HG03060 (cell line): Measurements from ENCODE around the gene MYLK.
"Not testable (repeated sequence)": the region's sequence is repeated elsewhere in the genome, so short reads cannot be mapped to it uniquely, and the experiment has no call there.

ENCODE experiments used
- ATAC-seq: cut with Tn5 transposase; IDR thresholded peaks from one replicate; pipeline ENCODE4 v1.9.1; 2021; ENCODE audit warnings: low read depth, moderate number of reproducible peaks; ENCODE audit not compliant: unreplicated experiment

The MYLK gene

GRCh38 chr3:123755501-123755900, 128.6 kb downstream of the MYLK start:
- no peak for ATAC-seq

DNA sequence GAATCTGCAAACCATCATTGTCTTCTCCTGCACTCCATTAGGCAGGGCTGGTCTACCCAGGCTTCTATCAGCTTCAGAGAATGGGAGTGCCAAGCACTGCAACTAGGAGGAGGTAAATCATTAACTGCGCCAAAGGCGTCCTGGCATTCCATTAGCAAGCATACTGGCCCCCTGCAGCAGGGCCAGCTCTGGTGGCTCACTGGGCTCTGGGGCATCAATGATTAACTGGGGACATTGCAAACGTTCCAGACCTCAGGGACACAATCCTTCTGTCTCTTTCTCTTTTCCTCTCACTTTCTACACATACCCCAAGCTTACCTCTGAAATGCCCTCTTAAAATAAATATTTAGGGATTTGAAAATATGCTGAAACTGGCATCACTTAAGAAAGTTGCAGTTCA, 129.0 kb downstream of the MYLK start:
- ATAC-seq, result no peak

- ATAC-seq, result no peak
Observed at GRCh38 chr3:123753286-123753685, 130.8 kb downstream of the MYLK start.

DNA sequence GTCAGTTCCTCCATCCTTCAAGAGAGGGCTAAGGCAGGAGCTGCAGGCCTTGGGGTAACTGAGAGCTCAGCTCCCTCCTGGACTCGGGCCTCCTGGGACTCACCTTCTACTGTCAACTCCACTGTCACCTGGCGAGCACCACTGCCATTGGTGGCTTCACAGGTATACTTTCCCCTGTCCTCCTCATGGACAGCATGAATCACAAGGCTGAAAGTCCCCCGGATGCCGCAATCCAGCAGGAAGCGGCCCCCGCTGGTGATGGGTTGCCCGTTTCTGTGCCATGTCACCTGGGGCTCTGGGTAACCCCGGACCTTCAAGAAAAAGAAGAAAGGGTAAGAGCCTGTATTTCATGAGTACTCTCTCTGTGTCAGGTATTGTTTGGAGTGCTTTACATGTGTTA, 131.9 kb downstream of the MYLK start:
- no peak for ATAC-seq

GRCh38 chr3:123751433-123751832, 132.7 kb downstream of the MYLK start:
- no peak for ATAC-seq

DNA sequence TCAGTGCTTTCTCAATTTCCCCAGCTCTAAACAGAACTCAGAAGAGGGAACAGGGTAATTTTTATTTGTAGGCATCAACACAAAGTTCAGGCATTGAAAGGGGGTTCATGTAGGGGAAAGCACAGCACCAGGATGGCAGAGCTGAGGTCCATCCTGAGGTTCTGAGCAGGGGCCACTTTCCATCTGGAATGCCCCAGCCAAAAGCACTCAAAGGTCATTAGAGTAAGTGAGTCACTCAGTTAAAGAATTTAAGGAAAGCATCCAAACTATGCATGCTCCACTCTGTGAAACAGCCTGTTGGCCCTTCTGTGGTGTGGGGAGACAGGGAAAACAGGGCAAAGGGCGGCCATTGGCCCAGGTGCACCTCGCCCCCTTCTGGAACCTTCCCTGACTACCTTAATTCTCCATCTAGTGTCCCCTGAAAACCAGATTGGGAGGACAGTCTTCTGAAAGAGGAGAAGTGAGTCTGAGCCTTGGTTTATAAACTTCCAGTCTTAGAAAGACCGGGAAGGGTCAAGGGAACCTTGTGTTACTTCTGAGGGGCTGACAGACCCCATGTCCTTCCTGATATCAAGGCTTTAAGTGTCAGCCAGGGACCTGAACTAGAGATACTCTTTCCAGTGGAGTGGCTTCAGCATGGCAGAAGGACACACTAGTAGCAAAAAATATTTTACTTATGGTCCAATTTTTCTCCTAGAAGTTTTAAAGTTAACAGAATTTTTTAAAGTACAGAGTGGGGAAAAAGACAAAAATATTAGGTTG, 133.3 kb downstream of the MYLK start:
- no peak for ATAC-seq

- ATAC-seq, result no peak
Observed at GRCh38 chr3:123750209-123750608, 133.9 kb downstream of the MYLK start.

DNA sequence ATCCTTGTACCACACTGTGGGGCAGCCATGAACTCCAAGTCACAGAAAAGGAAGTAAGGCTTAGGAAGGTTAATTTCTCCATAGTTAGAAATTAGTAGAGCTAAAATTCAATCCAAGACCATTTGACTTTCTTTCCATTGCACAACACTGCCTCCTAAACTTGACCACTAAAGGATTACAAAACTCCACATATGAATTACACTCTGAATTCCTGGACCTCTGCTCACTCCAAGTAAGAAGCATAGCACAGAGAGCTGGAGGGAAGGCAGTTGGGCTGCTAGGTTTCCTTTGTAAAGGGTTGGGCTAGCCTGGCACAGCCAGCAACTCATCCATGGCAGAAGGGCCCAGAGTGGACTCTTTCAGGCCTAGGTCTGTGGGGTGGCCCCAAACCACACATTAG, 134.4 kb downstream of the MYLK start:
- no peak for ATAC-seq

- ATAC-seq, result no peak
Observed at GRCh38 chr3:123745184-123745855, 138.8 kb downstream of the MYLK start.

GRCh38 chr3:123744064-123744463, 140.1 kb downstream of the MYLK start:
- no peak for ATAC-seq

- no peak for ATAC-seq
Observed at GRCh38 chr3:123743121-123743520, 141.0 kb downstream of the MYLK start.

GRCh38 chr3:123741041-123741511, 143.1 kb downstream of the MYLK start:
- ATAC-seq, result no peak

- ATAC-seq, result no peak
Observed at GRCh38 chr3:123740391-123740822, 143.7 kb downstream of the MYLK start.

DNA sequence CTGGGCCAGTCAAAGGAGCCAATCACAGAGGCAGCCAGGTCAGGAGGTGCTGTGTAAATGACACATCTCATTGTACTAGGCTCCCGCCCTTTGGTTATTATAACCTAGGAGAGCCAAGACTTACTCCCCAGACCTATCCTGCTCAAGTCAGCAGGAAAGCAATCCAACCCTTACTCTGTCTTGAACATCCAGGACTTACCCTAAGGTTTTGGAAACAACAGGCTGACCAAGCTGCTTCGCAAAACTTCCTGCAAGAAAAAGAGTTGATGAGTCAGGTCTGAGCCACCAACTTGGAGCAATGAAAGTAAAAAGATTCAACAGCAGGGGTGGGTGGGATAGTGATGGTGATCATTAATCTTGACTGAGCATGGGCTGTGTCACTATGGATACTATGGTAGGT, 144.4 kb downstream of the MYLK start:
- no peak for ATAC-seq

GRCh38 chr3:123739106-123739505, 145.0 kb downstream of the MYLK start:
- ATAC-seq, result no peak

GRCh38 chr3:123738522-123738921, 145.6 kb downstream of the MYLK start:
- not testable (repeated sequence) for ATAC-seq

GRCh38 chr3:123737168-123737567, 147.0 kb downstream of the MYLK start:
- ATAC-seq, result no peak

- no peak for ATAC-seq
Observed at GRCh38 chr3:123735456-123735855, 148.7 kb downstream of the MYLK start.

DNA sequence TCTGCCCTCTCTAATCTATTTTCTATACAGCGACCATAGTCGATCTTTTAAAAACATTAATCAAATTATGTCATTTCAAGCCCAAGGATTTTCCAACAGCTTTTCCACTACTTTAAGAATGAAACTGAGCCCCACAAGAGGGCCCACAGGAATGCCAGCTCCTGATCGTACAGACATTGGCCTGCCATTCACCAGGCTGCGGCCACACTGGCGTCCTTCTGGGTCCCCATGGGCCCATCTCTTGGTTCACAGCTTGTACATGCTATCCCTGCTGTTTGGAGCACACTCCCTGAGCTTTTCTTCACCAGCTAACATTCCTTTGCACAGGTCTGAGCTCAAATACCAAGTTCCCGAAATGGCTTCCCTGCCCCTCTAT, 149.6 kb downstream of the MYLK start:
- ATAC-seq, result no peak

DNA sequence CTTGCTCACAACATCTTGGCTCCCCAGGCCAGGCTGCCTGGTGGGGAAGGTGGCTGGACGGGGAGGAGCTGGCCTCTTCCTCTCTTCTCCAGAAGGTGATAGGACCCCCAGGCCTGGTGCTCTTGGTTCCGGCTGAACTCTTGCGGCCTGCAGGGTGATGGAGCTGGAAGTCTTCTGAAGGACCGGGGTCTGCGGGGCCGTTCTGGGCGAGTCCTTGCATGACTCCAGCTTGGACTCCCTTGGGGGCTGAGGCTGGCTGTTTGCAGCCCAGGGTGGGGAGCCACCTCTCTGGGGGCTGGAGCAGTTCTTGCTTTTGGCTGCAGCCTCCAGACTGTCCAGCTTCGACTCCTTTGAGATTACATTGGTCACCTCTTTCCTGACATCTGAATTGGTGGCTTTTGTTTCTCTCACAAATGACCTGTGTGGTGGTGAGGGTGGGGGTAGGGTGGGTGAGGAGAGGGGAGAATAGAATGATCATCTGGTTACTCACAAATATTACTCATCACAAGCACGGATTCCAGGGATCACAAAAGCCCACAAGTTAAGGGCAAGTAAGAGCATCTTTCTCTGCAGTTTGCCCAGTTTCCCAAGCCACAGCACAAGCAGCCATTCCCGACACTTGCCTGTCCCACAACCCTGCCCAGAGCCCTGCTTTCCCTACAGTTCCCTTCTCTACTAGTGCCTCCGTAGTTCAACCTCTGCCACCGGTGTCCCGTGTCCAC, 150.2 kb downstream of the MYLK start:
- ATAC-seq, result no peak

DNA sequence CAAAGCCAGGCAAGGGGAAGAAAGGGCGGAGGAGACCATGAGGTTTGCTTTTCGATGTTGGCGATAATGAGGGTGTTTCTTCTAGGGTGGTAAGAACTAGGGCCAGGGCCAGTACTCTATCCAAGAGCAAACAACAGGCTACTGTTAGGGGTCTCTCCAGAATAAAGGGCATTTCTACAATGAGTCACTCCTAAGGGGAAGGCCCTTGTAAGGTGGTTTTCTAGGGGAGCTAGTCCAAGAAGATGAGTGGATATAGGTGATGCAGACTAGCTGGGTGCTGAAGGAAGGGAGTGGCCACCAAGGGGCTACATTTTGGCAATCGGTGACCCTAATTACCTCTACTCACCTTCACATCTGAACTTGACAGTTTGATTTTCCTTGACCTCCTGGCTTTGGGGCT, 150.8 kb downstream of the MYLK start:
- ATAC-seq, result no peak
